ENCODE measurements around the gene TARDBP.

- TF ChIP-seq CTCF (conservative IDR thresholded peaks at IDR 0.05; ENCODE audit: low read depth in 2 of 2) = no peak
- TF ChIP-seq CREB1 (CRISPR knock-in tag; IDR thresholded peaks at IDR 0.05; ENCODE audit: low read depth) = no peak
- TF ChIP-seq POLR2AphosphoS5 (IDR thresholded peaks at IDR 0.05; ENCODE audit: low read depth) = no peak
These were observed 58.4 kb downstream of the TARDBP start for GRCh38 chr1:11070876-11071275.
